KMS-11 (cell line): Measurements from ENCODE around the gene STK33.

ENCODE experiments used
- H2AFZ ChIP-seq: fragments of 200-600 bp; sonication (generic); 2 replicates; pipeline ENCODE4 v1.6.1; 2016; ENCODE audit warnings: antibody characterized with exemption, mixed run types, low read depth
- H3K27ac ChIP-seq: fragments of 200-600 bp; sonication (generic); 2 replicates; pipeline ENCODE4 v1.6.1; 2016; ENCODE audit warnings: mild to moderate bottlenecking, mixed run types
- H3K27me3 ChIP-seq: fragments of 200-600 bp; sonication (generic); 2 replicates; pipeline ENCODE4 v1.6.1; 2017; ENCODE audit warnings: mild to moderate bottlenecking, low read depth, mixed run types, moderate library complexity; ENCODE audit not compliant: insufficient read depth
- H3K36me3 ChIP-seq: fragments of 200-600 bp; sonication (generic); 2 replicates; pipeline ENCODE4 v1.6.1; 2017; ENCODE audit warnings: mild to moderate bottlenecking, mixed run types; ENCODE audit not compliant: insufficient read depth
- H3K4me1 ChIP-seq: fragments of 200-600 bp; sonication (generic); 2 replicates; pipeline ENCODE4 v1.6.1; 2016; ENCODE audit warnings: mild to moderate bottlenecking, low read depth, mixed run types; ENCODE audit not compliant: poor library complexity, severe bottlenecking
- H3K4me2 ChIP-seq: fragments of 200-600 bp; sonication (generic); 2 replicates; pipeline ENCODE4 v1.7.0; 2016; ENCODE audit warnings: mild to moderate bottlenecking, mixed run types
- H3K4me3 ChIP-seq: fragments of 200-600 bp; sonication (generic); IDR thresholded peaks from 2 replicates; pipeline ENCODE4 v1.6.1; 2017; ENCODE audit warnings: low read depth, low read length, mixed read lengths; ENCODE audit not compliant: insufficient read depth
- H3K79me2 ChIP-seq: fragments of 200-600 bp; sonication (generic); 2 replicates; pipeline ENCODE4 v1.6.1; 2016; ENCODE audit warnings: low read depth, mixed run types; ENCODE audit not compliant: insufficient read depth
- H3K9ac ChIP-seq: fragments of 200-600 bp; sonication (generic); 2 replicates; pipeline ENCODE4 v1.6.1; 2016; ENCODE audit warnings: mild to moderate bottlenecking, mixed run types
- H4K20me1 ChIP-seq: fragments of 200-600 bp; sonication (generic); 2 replicates; pipeline ENCODE4 v1.6.1; 2016; ENCODE audit warnings: mild to moderate bottlenecking, mixed run types; ENCODE audit not compliant: insufficient read depth
- CTCF ChIP-seq: fragments of 200-600 bp; sonication (generic); conservative IDR thresholded peaks from 2 replicates; pipeline ENCODE4 v1.6.1; 2017; ENCODE audit warnings: low read depth, mild to moderate bottlenecking, antibody characterized with exemption, low read length, moderate library complexity, mixed read lengths

The STK33 gene

GRCh38 chr11:8356721-8357504 is 237.1 kb downstream of the STK33 start:
- Histone ChIP-seq H3K4me1 (no peaks in the 10 kb centered on the region), H3K79me2 (no peaks in the 10 kb centered on the region), H2AFZ (no peak overlapping the region), H3K4me2 (no peak overlapping the region), H3K27ac (no peak overlapping the region), H3K27me3 (no peaks in the 10 kb centered on the region), H4K20me1 (no peaks in the 10 kb centered on the region), H3K4me3 (no peak overlapping the region), H3K9ac (no peak overlapping the region), H3K36me3 (no peaks in the 10 kb centered on the region)
- TF ChIP-seq CTCF, result no peak

DNA sequence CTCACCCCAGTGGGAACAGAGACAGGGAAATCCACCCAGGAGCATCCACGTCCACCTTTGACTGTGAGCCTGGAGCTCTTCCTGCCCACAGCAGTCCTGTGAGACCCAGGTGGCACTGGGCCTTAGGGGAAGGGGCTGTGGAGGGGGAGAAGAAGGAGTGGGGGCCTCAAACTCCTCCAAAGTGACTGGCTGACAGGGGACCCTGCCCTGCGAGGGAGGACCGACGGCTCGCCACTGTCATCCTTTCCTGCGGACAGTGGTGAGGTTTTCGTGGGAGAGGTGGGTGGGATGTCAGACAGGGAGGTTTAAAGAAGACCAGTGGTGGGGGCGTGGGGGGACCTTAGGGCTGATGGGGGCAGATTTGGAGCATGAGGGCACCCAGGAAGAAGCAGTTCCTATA is 237.8 kb downstream of the STK33 start:
- Histone ChIP-seq H3K36me3 (no peaks in the 10 kb centered on the region), H3K79me2 (no peaks in the 10 kb centered on the region), H2AFZ (no peak overlapping the region), H3K27ac (no peak overlapping the region), H3K9ac (no peak overlapping the region), H4K20me1 (no peaks in the 10 kb centered on the region), H3K4me1 (no peaks in the 10 kb centered on the region), H3K4me2 (no peak overlapping the region), H3K4me3 (no peak overlapping the region), H3K27me3 (no peaks in the 10 kb centered on the region)
- TF ChIP-seq CTCF, result no peak

DNA sequence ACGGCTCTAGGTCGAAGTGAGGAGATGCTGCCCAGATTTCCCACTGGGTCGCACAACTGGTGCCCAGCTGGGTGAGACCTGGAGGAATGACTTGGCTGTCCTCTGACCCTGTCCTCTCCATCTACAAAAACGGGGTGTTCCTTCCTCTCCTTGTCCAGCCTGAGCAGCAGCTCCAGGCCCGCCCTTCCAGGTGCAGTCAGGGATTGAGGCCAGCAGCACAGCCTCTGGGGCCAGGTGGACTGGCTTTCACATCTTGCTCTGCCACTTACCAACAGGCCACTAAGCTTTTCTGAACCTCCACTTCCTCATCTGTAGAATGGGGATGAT is 238.6 kb downstream of the STK33 start:
- no peak overlapping the region for H3K9ac ChIP-seq
- H4K20me1 ChIP-seq, result no peaks in the 10 kb centered on the region
- H3K4me1 ChIP-seq, result no peaks in the 10 kb centered on the region
- H3K36me3 ChIP-seq, result no peaks in the 10 kb centered on the region
- TF ChIP-seq CTCF, result no peak
- H3K4me3 ChIP-seq, result no peak overlapping the region
- H2AFZ ChIP-seq, result no peak overlapping the region
- H3K79me2 ChIP-seq, result no peaks in the 10 kb centered on the region
- H3K27ac ChIP-seq, result no peak overlapping the region
- H3K27me3 ChIP-seq, result no peaks in the 10 kb centered on the region
- no peak overlapping the region for H3K4me2 ChIP-seq

DNA sequence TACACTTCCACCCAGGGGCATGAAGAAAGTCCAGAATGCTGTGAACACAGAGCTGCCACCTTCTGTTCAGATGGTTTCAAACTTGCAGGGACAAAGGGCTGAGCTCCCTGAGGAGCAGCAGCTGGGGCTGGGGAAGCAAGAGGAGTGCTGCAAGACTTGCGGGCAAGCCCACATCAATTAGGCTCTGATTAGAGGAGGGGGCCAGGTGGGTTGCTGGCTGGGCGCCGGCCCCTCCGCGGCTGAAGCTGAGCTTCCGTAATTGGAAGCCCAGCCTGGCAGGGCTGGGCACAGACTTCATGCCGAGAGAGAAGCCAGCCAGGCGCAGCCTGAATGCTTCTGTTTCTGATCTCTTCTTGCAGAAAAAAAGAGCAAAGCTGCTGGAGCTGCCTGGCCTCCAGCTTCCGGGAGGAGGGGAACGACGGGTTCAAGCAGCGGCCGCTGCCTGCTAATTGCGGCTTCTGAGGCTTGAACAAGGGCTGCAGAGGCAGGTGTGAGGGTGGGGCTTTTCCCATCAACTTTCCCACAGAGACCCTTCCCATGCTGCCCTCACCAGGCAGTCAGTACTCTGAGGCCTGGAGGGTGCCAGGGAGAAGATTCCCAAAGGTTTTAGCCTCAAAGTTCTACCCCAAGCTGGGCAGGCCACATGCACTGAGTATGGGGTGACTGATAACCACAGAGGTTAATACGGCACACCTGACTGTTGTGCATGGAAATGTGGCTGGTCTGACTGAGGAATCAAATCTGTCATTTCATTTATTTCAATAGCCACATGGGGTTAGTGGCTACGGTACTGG is 239.2 kb downstream of the STK33 start:
- no peak overlapping the region for H3K4me2 ChIP-seq
- H3K27ac ChIP-seq, result no peak overlapping the region
- TF ChIP-seq CTCF, result no peak
- H2AFZ ChIP-seq, result no peak overlapping the region
- H3K4me1 ChIP-seq, result no peaks in the 10 kb centered on the region
- no peak overlapping the region for H3K4me3 ChIP-seq
- H3K27me3 ChIP-seq, result no peaks in the 10 kb centered on the region
- no peaks in the 10 kb centered on the region for H3K79me2 ChIP-seq
- H4K20me1 ChIP-seq, result no peaks in the 10 kb centered on the region
- H3K36me3 ChIP-seq, result no peaks in the 10 kb centered on the region
- H3K9ac ChIP-seq, result no peak overlapping the region
